MCF 10A (cell line): ENCODE results near the gene PLCB1. TPM values are rescaled to one million over a fixed set of nuclear protein-coding genes. Genes with fewer than 3 reads are reported as not detected.
"Not testable (repeated sequence)": the region's sequence is repeated elsewhere in the genome, so short reads cannot be mapped to it uniquely, and the experiment has no call there.

Experiments used
- BruUV-seq: library from RNA; stranded (reverse); fragments of 400-500 nt; replicated peaks from 2 replicates; lab custom pipeline; 2021; lab: Mats Ljungman, UMichigan
- CTCF ChIA-PET: fragments of 300-600 bp; sonication (Branson Sonifier 250); formaldehyde crosslinking; extraction: SDS; loops from one replicate; lab custom pipeline; 2021; ENCODE audit warnings: antibody characterized with exemption, inconsistent platforms; lab: Yijun Ruan, JAX
- POLR2A ChIA-PET: fragments of 300-600, 350-650 bp; sonication (Branson Sonifier 250); formaldehyde crosslinking; extraction: SDS; loops from one replicate; lab custom pipeline; 2020; ENCODE audit warnings: antibody characterized with exemption, inconsistent platforms; lab: Yijun Ruan, JAX
- DNase-seq: peaks from one replicate; pipeline ENCODE4 v3.0.0-alpha.2; 2018; ENCODE audit not compliant: unreplicated experiment
- H3K27ac Mint-ChIP-seq: one replicate; pipeline ENCODE4 v1.8.0; 2022; ENCODE audit warnings: mild to moderate bottlenecking, low read depth, mixed read lengths; ENCODE audit not compliant: unreplicated experiment
- H3K27me3 Mint-ChIP-seq: one replicate; pipeline ENCODE4 v1.8.0; 2022; ENCODE audit warnings: mixed read lengths; ENCODE audit not compliant: insufficient read depth, unreplicated experiment
- H3K36me3 Mint-ChIP-seq: one replicate; pipeline ENCODE4 v1.8.0; 2022; ENCODE audit warnings: mild to moderate bottlenecking, moderate library complexity, mixed read lengths; ENCODE audit not compliant: insufficient read depth, unreplicated experiment
- H3K4me1 Mint-ChIP-seq: one replicate; pipeline ENCODE4 v1.8.0; 2022; ENCODE audit warnings: mixed read lengths; ENCODE audit not compliant: insufficient read depth, unreplicated experiment
- H3K4me3 Mint-ChIP-seq: one replicate; pipeline ENCODE4 v1.8.0; 2022; ENCODE audit warnings: mild to moderate bottlenecking, moderate library complexity, mixed read lengths; ENCODE audit not compliant: unreplicated experiment
- H3K9me3 Mint-ChIP-seq: one replicate; pipeline ENCODE4 v1.8.0; 2022; ENCODE audit warnings: mixed read lengths; ENCODE audit not compliant: unreplicated experiment
- CTCF ChIP-seq: fragments of 200-600 bp; IDR thresholded peaks from one replicate; pipeline ENCODE4 v1.8.0; 2022; ENCODE audit warnings: antibody characterized with exemption, mild to moderate bottlenecking; ENCODE audit not compliant: unreplicated experiment
- intact Hi-C: fragments of 100-400 bp; cut with micrococcal nuclease; formaldehyde crosslinking; loops from 2 replicates; pipeline ENCODE4 v1.14.1; 2022
- total RNA-seq: library from RNA; stranded (reverse); gene quantifications from 2 replicates; pipeline ENCODE4 v1.2.3, GENCODE V29; 2022

PLCB1 gene
- total RNA-seq, 1 experiment from 2014 or later, result 5.9 TPM

DNA sequence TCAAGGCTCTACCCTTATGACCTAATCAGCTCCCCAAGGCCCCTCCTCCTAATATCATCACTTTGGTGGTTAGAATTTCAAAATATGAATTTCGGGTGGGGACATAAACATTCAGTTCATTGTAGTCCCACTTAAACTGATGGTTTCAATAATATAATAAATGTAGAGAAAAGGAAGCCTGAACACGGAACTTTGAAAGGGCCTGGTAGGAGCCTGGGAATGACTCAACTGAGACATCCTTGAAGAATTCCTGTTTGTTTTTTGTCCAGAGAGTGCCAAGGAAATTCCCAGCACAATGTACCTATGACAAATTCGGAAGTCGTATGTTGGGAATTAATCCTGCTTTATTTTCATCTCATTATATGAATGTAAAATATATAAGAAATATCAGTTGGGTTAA, 457.9 kb downstream of the PLCB1 start:
- intact Hi-C loops, result no loop called here
- H3K27ac Mint-ChIP-seq, result no peak overlapping the region
- H3K27me3 Mint-ChIP-seq, result no peaks in the 10 kb centered on the region
- TF ChIP-seq CTCF, result no peak
- peak; percentile 45 for DNase-seq
- ChIA-PET POLR2A (no interaction called here), CTCF (interaction anchor here (0.7 to 2.1 kb wide), 3 partner anchors 11 to 132 kb away, joined by 3 to 4 read pairs (median 4); no protein-coding TSS in a partner anchor)
- no peaks in the 10 kb centered on the region for H3K36me3 Mint-ChIP-seq
- H3K4me3 Mint-ChIP-seq, result no peak overlapping the region
- H3K4me1 Mint-ChIP-seq, result no peaks in the 10 kb centered on the region
- no TSS peak for BruUV-seq
- no peaks in the 10 kb centered on the region for H3K9me3 Mint-ChIP-seq

GRCh38 chr20:8600910-8601541, 469.0 kb downstream of the PLCB1 start:
- BruUV-seq, H3K36me3 Mint-ChIP-seq, H3K9me3 Mint-ChIP-seq, H3K4me3 Mint-ChIP-seq, H3K4me1 Mint-ChIP-seq, H3K27me3 Mint-ChIP-seq, DNase-seq, intact Hi-C loops: not testable (repeated sequence)
- CTCF ChIA-PET, result interaction anchor here (0.6 to 1.1 kb wide), 4 partner anchors 20 to 187 kb away, joined by 3 to 4 read pairs (median 3); no protein-coding TSS in a partner anchor
- POLR2A ChIA-PET, result interaction anchor here (0.7 to 1.0 kb wide), 2 partner anchors 34 to 44 kb away, joined by 3 read pairs; no protein-coding TSS in a partner anchor
- H3K27ac Mint-ChIP-seq, result peak overlapping the region; percentile 29

DNA sequence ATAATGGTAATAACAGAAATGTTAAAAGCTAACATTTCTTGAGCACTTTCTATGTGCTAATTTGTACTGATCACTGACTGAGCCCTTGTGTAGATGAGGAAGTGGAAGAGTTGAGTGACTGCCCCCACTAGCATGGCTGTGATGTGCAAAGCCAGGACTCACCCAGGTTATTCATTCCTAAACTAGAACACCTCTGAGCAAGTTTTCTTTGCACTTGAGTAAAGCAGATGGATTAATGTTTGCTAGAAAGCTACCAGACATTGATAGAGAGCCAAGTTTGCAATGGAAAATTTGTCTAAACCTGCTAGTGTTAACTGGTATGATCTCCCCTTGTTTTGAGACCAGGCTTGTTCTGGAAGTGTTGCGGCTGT, 469.5 kb downstream of the PLCB1 start:
- POLR2A ChIA-PET, result interaction anchor here (0.6 to 1.0 kb wide), 3 partner anchors 35 to 44 kb away, joined by 3 read pairs; no protein-coding TSS in a partner anchor
- no peaks in the 10 kb centered on the region for H3K27me3 Mint-ChIP-seq
- no peaks in the 10 kb centered on the region for H3K9me3 Mint-ChIP-seq
- CTCF ChIA-PET, result interaction anchor here (0.6 to 1.1 kb wide), 4 partner anchors 21 to 188 kb away, joined by 3 to 4 read pairs (median 3); no protein-coding TSS in a partner anchor
- no peaks in the 10 kb centered on the region for H3K36me3 Mint-ChIP-seq
- H3K27ac Mint-ChIP-seq, result peak overlapping the region; percentile 29
- H3K4me3 Mint-ChIP-seq, result no peak overlapping the region
- intact Hi-C loops, result no loop called here
- no peaks in the 10 kb centered on the region for H3K4me1 Mint-ChIP-seq
- no peak for TF ChIP-seq CTCF
- no TSS peak for BruUV-seq
- DNase-seq, result no peak

GRCh38 chr20:8602389-8603116, 470.5 kb downstream of the PLCB1 start:
- no TSS peak for BruUV-seq
- no peak for TF ChIP-seq CTCF
- DNase-seq, result no peak
- ChIA-PET POLR2A (interaction anchor here (0.6 to 1.6 kb wide), 2 partner anchors 23 to 953 kb away, joined by 4 to 5 read pairs; no protein-coding TSS in a partner anchor), CTCF (interaction anchor here (1.0 kb wide), 1 partner anchor 119 kb away, joined by 3 read pairs; no protein-coding TSS in a partner anchor)
- Mint-ChIP-seq H3K27me3 (no peaks in the 10 kb centered on the region), H3K27ac (peak overlapping the region; percentile 79), H3K4me1 (no peaks in the 10 kb centered on the region), H3K4me3 (no peak overlapping the region), H3K36me3 (no peaks in the 10 kb centered on the region), H3K9me3 (no peaks in the 10 kb centered on the region)
- intact Hi-C loops, result no loop called here
